HG02852 (cell line): Measurements from ENCODE around the gene ZNF217.
"Not testable (repeated sequence)": the region's sequence is repeated elsewhere in the genome, so short reads cannot be mapped to it uniquely, and the experiment has no call there.

Source experiments
- ATAC-seq: cut with Tn5 transposase; IDR thresholded peaks from one replicate; pipeline ENCODE4 v1.9.1; 2021; ENCODE audit warnings: mild to moderate bottlenecking, moderate library complexity; ENCODE audit not compliant: unreplicated experiment

Gene ZNF217

DNA sequence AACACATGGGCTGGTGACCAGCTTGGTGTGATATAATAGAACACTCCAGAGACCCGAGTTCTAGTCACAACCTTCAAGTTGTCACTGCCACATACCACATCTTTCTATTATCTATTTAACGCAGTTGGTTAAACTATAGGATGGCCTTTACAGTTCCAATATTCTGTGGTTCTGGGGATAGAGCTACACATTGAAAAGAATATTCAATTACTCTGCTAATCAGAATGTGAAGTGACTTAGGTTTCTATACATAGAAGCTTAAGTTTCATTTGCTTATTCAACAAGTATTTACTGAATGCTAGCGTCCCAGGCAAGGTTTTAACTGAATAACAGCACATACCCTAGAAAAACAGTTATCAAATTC, 9.1 kb downstream of the ZNF217 start:
- not testable (repeated sequence) for ATAC-seq

DNA sequence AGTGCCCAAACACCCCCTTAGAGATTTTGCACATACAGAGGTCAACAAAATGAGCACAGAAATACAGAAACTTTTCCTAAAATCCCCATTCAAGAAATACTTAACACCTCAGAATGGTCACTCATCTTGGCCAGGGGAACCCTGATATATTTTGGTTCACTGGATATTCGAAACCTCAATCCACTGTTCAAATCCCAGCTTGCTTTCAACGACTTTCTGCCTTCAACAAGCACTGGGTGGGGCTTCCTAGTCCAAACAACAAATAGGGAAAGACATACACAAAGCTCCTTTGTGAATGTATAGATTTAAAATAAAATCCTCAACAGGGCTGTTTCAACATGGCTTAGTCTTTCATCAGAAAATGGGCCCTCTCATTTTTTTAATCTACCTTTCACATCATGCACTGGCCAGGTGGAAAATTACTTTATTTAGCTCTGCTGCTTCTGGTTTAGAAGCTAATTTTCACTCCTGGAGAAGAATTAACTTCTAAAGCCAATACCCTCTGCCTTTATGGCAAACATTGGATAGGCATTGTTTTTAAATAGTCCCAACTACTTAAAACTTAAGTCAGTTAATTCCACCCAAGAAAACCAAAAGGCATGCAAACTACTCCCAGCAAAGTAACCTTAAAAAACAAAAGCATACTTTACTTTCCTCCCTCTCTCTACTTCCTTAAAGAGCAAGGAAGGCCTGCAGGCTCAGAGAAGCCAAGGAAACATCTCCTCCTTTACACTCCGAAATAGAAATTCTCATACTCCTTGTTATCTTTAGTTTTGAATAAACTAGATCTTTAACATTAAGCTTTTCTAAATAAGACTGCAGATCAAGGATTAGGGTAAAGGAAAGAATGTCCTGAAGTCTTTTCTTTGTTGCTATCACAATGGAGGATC, 9.7 kb downstream of the ZNF217 start:
- ATAC-seq = not testable (repeated sequence)

DNA sequence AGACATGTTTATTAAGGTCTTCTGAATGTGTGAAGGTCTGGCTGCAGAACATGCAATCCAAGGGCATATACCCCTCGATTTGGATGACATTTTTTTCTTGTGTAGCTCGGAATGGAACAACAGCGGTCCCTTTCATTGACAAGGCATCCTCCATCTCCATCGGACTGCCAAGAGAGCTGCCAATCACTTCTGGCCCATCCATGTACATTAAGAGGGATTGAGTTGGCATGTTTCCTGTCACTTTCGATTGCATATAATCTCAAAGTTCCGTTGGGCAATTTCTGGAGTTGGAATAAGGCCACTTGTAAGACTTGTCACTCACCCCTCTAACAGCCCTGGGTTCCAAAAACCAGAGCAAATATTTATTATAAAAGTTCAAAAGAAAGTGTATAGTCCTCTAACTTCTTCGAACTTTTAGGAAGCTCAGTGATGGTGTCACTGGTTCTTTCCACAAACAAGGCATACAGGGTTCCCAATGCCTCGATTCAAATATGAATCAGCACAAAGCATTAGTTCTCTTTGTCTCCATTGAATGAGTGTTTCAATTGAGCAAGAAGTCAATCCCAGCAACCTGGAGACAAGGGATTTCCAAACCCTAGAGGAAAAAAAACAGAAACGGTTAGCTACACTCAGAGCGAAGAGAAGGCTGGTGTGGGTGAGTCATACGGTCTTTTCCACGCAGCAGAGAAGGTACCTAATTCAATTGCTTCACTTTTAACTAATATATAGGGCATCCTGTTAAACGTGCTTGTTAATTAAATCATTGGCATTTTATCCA, 10.9 kb downstream of the ZNF217 start:
- ATAC-seq = no peak

DNA sequence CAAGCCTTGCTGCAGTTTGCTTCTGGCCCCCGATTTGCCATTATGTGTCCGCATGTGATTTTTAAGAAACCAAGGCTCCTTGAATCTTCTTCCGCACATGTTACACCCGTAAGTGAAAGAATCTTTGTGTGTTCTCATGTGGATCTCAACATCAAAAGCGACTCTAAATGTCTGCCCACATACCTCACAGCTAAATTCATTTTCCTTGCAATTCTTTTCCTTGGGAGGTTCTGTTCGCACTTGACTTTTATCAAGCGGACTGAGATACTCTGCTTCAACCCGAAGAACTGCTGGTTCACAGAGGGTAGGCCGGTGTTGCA, 11.4 kb downstream of the ZNF217 start:
- no peak for ATAC-seq

DNA sequence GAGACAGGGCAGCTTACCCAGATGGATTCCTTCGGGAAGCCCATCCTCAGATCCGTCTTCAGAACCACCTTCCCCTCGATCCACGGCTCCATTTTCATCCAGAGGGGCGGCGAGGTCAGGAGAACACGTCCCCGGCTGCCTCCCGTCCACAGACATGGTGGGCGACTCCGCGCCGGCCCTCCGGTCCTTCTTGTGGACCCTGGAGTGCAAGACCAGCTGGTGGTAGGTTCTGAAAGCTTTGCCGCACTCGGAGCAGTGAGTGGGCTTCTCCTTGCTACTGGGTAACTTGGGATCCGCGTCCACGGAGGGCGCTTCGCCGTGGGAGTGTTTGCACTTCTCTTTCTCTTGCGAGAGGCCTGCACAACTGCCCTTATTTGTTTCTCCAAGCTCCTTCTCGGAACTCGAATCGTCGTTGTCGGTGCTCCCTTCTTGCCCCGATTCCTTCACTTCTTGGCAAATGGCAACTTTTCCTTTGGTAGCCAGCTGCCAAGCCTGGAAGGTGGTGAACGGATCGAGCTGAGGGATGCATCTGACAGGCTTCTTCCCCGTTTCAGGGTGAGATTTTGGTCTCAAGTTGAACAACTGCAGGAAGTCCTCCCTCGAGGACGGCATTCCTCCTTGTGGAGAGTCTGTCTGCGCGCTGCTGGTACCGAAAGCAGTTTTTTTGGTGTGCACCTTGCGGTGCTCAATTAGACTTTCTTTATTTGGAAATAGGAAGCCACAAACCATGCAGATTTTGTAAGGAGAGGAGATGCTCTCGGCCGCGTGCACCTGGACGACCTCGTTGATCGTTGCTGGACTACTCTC, 12.0 kb downstream of the ZNF217 start:
- no peak for ATAC-seq

DNA sequence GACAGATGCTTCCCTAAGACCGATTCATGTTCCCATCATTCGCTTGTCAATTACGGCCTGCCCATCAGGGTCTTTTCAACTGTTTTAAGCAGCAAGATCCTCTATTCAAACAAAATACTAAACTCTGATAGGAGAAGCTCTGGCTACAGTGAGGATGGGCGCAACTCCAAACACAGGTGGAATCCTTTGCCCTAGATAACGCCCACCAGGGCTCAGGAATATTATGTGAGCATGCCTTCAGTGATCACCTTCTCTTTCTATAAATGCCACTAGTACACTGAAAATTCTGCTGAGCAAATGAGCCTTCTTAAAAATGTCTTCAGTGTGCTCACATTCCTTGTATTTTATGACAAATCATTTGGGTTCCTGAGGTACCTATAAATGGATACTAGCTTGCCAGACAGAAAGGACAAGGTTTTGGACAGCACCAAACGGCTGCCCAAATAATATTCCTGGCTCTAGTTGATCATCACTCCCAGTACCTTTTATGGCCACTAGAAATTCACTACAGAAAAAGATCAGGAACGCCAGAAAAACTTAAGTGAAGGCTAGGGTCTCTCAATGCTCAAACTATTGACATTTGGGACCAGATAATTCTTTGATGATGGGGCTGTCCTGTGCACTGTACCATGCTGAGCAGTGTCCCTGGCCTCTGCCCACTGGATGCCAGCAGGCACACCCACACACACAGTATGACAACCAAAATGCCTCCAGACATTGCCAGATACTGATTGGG, 13.1 kb downstream of the ZNF217 start:
- ATAC-seq = no peak

DNA sequence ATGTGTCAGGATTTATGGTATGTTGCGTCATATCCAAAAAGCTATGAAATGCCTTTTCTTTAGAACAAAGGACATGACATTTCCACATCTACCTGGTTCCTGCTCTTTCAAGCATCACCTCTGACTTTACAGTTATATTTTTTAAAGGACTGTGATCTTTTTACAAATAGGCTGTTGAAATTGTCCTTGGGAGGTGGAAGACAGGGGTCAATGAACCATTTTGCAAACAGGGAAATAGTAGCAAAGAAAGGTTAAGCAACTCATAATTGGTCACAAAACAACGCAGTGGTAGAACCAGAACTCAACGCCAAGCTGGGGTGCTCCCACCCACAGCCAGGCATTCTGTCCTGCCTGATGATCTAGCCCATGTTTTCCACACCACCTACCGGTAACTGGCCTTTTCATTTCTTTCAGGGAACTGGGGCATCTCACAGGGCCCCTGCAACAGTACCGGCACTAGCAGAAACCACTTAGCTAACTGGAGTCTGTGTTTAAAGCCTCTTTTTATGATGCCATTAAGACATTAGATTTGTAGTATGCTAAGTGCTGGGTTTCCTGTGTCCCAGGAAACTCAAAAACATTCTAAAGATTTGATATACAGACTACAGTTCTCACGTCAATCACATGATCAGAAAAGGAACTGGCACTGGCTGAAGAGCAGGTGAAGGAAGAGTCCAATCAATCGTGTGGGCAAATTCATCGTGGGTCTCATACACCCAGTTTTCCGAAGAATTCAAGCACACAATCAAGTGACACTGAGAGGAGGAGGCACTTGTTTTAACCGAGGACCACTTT, 13.9 kb downstream of the ZNF217 start:
- ATAC-seq = no peak

DNA sequence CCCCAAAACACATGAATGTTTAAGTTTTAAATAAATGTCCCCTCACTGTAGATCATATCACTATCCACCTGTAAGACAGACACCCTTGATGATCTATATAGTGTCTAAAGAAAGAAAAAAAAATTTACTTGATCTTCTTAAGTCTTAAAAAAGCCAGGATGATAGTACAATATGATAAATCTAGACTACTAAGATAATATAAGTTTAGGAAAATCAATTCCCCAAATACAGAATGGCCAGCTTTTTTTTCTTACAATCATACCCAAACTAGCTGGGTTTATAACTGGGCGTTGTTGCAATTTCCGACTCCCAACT, 14.4 kb downstream of the ZNF217 start:
- ATAC-seq = no peak

DNA sequence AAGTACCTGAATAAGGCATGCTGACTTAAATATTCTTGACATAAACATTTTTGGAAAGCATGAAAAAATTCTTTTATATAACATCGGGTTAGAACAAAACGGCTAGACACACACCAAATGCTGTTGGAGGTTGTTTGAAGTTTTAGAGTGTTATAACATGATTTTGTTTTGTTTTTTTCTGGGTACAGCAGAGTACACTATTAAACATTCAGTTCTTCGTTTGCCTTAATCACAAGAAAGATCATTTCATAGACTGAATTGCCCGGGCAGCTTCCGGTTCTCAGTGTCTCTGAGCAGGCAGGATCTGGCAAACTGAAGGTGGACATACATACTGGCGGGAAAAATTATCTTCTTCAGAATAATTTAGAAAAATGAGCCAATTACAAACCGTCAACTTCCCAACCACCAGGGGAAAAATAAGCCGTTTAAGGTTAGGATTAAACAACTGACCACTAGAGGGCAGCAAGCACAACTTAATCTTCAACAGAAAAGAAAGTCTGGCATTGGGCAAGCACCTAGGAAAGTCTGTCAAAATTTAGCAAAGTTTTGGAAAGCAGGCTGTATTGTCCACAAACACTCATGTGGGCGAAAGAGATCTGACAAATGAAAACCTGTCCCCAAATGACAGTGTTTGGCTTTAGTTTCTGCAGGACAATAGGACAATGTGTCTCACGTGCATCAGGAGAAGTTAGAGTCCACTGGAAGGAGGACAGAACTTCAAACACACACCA, 15.0 kb downstream of the ZNF217 start:
- ATAC-seq = no peak

DNA sequence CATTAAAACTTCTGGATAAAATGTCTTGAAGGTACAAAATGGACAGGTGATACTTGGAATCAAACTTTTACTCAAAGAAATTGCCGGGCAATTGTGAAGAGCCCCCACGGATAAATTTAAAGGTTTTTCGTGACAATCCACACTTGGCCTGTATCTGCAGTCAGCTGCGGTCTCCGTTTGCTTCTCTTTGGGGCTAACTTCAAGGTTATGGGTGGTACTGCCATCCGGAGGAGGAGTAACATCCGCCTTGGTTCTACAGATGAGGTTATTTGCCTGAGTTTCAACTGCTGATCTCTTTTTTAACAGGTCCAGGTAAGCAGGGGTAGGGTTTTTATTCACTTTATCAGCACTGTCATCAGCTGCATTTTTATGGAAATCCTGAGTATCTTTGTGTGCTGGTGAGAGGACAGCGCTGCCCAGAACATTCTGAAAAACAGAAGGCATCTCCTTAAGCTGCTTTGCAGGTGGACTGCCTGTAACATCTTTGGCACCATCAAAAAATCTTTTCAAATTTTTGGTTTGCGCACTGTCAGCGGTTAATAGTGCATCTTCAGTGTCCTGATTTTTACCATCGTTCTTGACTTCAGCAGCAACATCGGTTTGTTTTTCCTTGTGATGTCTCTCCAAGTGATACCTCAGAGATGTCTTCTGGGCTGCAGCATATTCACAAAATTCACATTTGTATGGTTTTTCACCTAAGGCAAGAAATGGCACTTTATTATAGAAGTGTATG, 16.9 kb downstream of the ZNF217 start:
- ATAC-seq = no peak

DNA sequence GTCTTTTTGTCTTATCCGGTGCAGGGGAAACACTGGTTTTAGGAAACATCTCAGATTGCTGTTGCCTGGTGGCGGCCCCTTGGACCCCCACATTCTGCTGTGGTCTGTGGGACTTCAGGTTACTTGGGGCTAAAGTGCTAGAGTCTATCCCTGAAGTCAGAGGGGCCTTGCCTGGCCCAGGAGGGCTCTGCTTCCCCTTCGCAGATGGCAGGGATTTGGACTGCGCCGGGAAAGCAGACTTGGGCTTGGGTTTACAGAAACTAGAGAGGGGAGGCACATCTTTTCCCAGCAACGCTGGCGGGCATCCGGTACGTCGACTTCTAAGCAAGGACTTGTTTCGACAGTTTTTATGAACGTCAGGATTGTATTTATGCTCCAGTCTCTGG, 17.5 kb downstream of the ZNF217 start:
- ATAC-seq = no peak

DNA sequence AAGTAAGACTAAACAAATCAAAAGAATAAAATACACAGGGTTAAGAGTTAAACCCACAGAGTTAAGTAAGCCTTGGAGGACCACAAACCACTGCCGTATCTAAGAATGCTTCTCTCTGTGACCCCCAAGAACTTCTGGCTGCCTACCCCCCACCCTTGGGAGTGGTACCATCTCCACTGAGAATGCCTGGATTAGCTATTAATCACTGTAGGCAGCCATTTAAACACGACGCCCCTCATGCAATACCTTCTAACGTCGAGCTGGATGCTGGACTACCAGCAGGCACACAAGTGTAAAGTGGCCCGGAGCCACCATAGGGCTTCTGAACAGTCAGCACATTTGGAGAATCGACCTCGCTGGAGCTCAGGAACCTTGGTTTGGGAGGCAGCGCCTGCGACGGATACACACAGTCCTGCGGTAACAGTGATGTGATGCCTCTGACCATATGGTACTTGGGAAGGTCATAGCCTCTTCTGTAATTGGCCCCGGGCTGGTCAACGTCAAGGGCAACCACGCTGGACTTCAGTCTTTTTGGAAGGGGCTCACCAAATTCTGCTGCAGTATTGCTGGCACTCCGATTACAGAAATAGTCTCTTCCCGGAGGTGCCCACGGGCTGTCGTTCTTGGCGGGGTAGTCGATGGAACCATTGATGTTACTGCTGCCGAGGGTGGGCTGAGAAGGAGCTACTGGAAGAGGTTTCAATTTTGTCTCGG, 18.0 kb downstream of the ZNF217 start:
- no peak for ATAC-seq

DNA sequence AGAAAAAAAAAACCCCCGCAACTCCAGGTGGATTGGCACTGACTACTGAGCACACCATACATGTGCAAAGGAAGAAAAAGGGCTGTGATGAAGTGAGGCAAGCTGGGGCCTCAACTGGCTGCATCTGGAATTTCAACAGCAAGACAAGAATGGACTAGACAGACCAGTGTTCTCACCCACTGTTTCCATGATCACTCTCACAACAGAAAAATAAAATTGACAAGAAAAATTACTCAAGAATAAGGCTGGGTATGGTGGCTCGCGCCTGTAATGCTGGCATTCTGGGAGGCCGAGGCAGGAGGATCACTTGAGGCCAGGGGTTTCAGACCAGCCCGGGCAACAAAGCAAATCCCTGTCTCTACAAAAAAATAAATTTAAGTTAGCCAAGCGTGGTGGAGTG, 18.8 kb downstream of the ZNF217 start:
- ATAC-seq = no peak

DNA sequence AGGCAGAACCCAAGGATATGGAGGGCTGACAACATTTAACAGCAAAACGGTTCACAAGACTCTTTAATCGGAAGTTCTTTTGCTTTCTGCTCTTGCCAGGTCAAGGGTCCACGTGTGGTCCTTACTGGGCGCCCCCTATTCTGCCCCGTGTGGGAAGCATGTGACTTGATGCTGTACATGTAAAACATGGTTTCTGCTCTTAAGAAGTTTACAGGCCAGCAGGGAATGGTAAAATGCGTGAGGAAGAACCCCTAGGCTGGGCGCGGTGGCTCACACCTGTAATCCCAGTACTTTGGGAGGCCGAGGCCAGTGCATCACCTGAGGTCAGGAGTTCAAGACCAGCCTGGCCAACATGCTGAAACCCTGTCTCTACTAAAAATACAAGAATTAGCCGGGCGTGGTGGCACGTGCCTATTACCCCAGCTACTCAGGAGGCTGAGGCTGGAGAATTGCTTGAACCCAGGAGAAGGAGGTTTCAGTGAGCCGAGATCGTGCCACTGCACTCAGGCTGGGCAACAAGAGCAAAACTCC, 19.3 kb downstream of the ZNF217 start:
- ATAC-seq = no peak

DNA sequence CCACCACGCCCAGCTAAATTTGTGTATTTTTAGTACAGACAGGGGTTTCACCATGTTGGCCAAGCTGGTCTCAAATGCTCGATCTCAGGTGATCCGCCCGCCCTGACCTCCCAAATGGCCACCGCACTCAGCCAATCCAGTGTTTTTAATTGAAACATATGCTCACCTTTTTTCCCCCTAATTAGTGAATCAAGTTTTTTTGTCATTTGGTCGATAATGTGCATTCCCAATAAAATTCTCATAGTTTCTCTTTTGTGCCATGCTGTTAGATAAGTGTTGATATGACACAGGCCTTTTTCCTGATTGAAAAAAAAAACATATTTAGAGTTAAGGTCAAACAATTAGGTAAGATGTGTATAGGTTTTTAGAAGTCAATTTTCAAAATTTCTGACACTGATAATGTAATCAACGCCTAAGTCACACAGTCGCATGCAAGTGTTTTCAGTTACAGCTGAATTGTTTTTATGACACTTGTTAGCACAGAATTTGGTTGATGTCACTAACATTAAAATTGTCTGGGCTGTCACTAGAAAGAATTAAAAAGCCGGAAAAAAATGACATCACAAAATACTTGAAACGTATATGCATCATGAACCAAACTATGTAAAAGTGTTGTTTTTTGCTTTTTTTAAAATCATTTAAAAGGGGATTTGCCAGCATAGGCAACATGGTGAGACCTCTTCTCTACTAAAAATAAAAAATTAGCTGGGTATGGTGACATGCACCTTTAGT, 21.9 kb downstream of the ZNF217 start:
- ATAC-seq = no peak

DNA sequence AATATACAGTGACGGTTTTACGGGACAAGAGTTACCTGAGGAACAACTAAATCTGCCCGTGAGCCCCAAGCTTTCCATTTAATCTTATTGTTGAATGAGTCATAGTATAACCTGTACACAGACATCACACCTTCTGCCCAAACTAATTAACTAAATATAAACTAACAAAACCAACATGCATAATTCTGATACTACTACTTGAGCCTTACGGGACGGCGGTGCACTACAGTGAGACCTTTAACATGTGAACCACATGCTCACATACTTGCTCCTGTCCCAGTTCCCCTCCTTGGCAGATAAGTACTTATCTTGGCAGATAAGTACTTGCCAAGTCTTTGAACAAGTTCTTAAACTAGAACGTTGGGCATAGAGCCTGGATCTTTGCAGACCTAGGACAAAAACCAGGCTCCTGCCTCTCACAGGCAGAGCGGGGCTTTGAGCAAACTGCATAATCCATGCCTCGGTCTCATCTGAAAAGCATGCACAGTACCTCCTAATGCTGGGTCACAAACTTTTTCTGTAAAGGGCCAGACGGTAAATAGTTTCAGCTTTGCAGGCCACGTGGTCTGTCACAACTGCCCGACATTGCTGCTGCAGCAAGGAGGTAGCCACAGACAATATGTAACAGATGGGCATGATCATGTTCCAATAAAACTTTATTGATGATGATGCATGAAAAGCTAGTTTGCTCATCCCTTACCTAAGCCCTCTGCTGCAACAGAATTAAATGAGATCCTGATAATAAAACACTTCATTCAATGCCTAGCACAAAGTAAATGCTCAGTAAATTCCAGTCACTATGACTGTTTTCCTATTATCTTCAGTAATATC, 23.0 kb downstream of the ZNF217 start:
- no peak for ATAC-seq
